ENCODE measurements around the gene PLEKHG3.

The PLEKHG3 gene

GRCh38 chr14:64773577-64773976 lies 69.4 kb downstream of the PLEKHG3 start:
- no peak overlapping the region for H3K27ac ChIP-seq (ENCODE audit: low read depth, low read length)
- no peaks in the 10 kb centered on the region for H3K9me2 ChIP-seq (replicated peaks; ENCODE audit: control insufficient read depth, low read length)
- no peaks in the 10 kb centered on the region for H3K79me2 ChIP-seq (ENCODE audit: control insufficient read depth, low read length)
- no peaks in the 10 kb centered on the region for H3K4me1 ChIP-seq (ENCODE audit: control insufficient read depth, low read length)
- TF ChIP-seq CTCF (IDR thresholded peaks at IDR 0.05; ENCODE audit: low read depth, low read length, poor library complexity, severe bottlenecking) (no peak), EZH2phosphoT487 (IDR thresholded peaks at IDR 0.05; ENCODE audit: borderline replicate concordance, low read length) (no peak)
- peaks cover 6% of the 10 kb centered on the region; the same call in 1 of the 2 replicates for H3K27me3 ChIP-seq (ENCODE audit: control insufficient read depth, low read length)
- H3F3A ChIP-seq (ENCODE audit: control insufficient read depth, insufficient read depth) = no peaks in the 10 kb centered on the region
- no peak overlapping the region for H3K4me2 ChIP-seq (ENCODE audit: low read length)
- no peak overlapping the region for H3K4me3 ChIP-seq (ENCODE audit: low read length)
- no peaks in the 10 kb centered on the region for H3K36me3 ChIP-seq (ENCODE audit: control insufficient read depth, low read length)
- H3K9me3 ChIP-seq (ENCODE audit: control insufficient read depth, insufficient read depth, low read length) = no peaks in the 10 kb centered on the region
- no peaks in the 10 kb centered on the region for H4K20me1 ChIP-seq (ENCODE audit: control insufficient read depth, insufficient read depth, low read depth, low read length)

GRCh38 chr14:64774272-64774671 lies 70.0 kb downstream of the PLEKHG3 start:
- Histone ChIP-seq H3K79me2 (ENCODE audit: control insufficient read depth, low read length) (no peaks in the 10 kb centered on the region), H3K4me2 (ENCODE audit: low read length) (no peak overlapping the region), H3K4me1 (ENCODE audit: control insufficient read depth, low read length) (no peaks in the 10 kb centered on the region), H4K20me1 (ENCODE audit: control insufficient read depth, insufficient read depth, low read depth, low read length) (no peaks in the 10 kb centered on the region), H3K36me3 (ENCODE audit: control insufficient read depth, low read length) (no peaks in the 10 kb centered on the region), H3K27ac (ENCODE audit: low read depth, low read length) (no peak overlapping the region), H3K9me2 (replicated peaks; ENCODE audit: control insufficient read depth, low read length) (no peaks in the 10 kb centered on the region), H3K4me3 (ENCODE audit: low read length) (no peak overlapping the region), H3K27me3 (ENCODE audit: control insufficient read depth, low read length) (peaks cover 6% of the 10 kb centered on the region; the same call in 1 of the 2 replicates), H3K9me3 (ENCODE audit: control insufficient read depth, insufficient read depth, low read length) (no peaks in the 10 kb centered on the region), H3F3A (ENCODE audit: control insufficient read depth, insufficient read depth) (no peaks in the 10 kb centered on the region)
- no peak for TF ChIP-seq CTCF (IDR thresholded peaks at IDR 0.05; ENCODE audit: low read depth, low read length, poor library complexity, severe bottlenecking)

- Histone ChIP-seq H3K79me2 (ENCODE audit: control insufficient read depth, low read length) (no peaks in the 10 kb centered on the region), H3K9me2 (replicated peaks; ENCODE audit: control insufficient read depth, low read length) (no peaks in the 10 kb centered on the region), H3K9me3 (ENCODE audit: control insufficient read depth, insufficient read depth, low read length) (no peaks in the 10 kb centered on the region), H3K4me3 (ENCODE audit: low read length) (no peak overlapping the region), H3K4me2 (ENCODE audit: low read length) (no peak overlapping the region), H3K27me3 (ENCODE audit: control insufficient read depth, low read length) (peaks cover 6% of the 10 kb centered on the region; the same call in 1 of the 2 replicates), H3F3A (ENCODE audit: control insufficient read depth, insufficient read depth) (no peaks in the 10 kb centered on the region), H4K20me1 (ENCODE audit: control insufficient read depth, insufficient read depth, low read depth, low read length) (no peaks in the 10 kb centered on the region), H3K4me1 (ENCODE audit: control insufficient read depth, low read length) (no peaks in the 10 kb centered on the region), H3K27ac (ENCODE audit: low read depth, low read length) (no peak overlapping the region), H3K36me3 (ENCODE audit: control insufficient read depth, low read length) (no peaks in the 10 kb centered on the region)
- TF ChIP-seq CTCF (IDR thresholded peaks at IDR 0.05; ENCODE audit: low read depth, low read length, poor library complexity, severe bottlenecking) (no peak), EZH2phosphoT487 (IDR thresholded peaks at IDR 0.05; ENCODE audit: borderline replicate concordance, low read length) (no peak)
Measured at GRCh38 chr14:64775081-64775777, 71.0 kb downstream of the PLEKHG3 start.
